HG03097 (cell line): ENCODE results near the gene METTL2B.
"Not testable (repeated sequence)": the region's sequence is repeated elsewhere in the genome, so short reads cannot be mapped to it uniquely, and the experiment has no call there.

ENCODE experiments used
- ATAC-seq: cut with Tn5 transposase; IDR thresholded peaks from one replicate; pipeline ENCODE4 v1.9.1; 2021; ENCODE audit not compliant: unreplicated experiment, low FRiP score

Gene METTL2B

DNA sequence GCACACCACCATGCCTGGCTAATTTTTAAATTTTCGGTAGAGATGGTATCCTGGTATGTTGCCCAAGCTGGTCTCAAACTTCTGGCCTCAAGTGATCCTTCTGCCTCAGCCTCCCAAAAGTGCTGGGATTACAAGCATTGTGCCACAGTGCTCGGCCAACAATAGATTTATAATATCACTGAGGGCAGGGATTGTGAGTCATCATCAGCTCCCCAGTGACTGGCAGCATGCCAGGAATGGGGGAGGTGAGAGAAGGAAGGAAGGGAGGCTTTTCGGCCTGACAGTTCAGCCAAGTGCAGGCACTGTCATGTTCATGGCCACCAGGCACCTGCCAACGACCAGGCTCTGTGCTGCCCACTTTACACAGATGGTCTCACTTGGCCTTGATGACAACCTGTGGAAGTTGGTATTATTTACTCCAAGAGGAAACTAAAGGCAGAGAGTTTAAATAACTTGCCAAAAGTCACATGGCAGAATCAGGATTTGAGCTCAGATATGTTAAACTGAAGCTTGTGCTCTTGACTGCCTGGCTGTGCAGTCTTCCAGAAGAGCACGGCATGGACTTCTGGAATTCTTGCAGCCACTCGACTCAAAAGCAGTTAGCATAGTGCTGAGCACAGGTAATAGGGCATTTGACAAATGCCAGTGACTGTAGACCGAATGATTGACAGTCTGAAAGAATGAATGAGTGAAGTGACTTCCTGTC is 46.8 kb downstream of the METTL2B start:
- ATAC-seq: not testable (repeated sequence)

DNA sequence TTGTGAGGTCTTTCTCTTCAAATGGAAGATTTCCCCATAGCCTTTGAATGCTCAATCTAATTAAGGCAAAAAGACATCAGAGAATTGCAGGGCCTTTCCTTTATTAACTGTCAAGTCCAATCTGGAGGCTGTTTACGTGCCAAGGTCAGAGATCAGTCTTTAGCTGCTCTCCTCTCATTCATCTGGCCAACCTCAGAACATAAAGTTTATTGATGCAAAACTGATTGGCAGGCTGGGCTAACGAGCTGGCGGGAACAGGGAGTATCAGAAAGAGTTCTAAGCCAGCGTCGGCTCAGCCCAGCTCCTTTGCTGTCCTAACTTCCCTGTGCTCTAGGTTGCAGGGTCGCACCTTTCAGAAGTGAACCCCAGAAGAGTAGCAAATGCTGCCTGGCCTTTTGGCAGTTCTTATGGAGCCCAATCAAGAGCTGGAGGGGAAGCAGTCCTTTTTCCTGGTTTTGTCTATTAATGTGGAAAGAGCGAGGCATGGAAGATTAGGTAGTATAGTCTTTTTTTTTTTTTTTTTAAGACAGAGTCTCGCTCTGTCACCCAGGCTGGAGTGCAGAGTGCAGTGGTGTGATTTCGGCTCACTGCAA is 47.5 kb downstream of the METTL2B start:
- not testable (repeated sequence) for ATAC-seq

DNA sequence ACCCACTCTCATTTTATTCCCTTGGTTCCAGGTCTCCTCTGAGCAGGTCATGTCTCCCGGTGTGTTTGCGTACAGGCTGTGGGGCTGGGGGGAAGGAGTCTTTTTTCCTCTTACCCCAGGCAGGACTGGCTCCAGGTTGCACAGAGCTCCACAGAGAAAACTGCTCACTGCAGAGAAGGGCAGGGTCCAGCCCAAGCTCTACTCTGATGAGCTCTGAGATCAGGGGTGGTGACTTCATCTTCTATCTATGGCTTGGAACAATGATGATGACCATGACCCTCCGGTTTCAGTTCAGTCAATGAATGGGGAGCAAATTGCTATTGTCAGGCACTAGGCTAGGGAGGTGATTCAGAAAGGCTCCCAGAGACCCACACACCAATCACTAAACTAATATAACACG is 49.0 kb downstream of the METTL2B start:
- ATAC-seq: not testable (repeated sequence)

DNA sequence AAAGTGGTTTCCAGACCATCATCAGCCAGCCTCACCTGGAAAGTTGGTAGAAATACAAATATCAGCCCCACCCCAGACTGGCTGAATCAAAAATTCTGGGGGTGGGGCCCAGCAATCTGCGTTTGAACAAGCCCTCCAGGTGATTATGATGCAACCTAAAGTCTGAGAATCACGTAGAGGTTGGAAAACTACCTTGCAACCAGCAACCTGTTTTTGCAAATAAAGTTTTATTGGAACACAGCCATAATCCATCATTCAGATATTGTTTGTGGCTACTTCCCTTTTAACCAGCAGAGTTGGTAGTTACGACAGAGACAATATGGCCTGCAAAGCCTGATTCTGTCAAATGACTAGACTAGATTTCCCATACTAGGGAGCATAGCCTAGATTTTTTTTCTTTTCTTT is 49.5 kb downstream of the METTL2B start:
- ATAC-seq: not testable (repeated sequence)

DNA sequence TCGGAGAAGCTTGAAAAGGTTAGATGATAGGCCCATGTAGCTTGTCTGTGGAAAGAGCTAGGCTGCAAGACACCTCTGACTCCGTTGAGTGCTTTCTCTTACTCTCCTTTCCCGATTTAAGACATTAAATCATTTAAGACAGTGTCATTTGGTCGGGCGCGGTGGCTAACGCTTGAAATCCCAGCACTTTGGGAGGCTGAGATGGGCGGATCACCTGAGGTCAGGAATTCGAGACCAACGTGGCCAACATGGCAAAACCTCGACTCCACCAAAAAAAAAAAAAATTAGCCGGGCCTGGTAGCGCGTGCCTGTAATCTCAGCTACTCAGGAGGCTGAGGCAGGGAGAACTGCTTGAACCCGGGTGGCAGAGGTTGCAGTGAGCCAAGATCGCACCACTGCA is 52.6 kb downstream of the METTL2B start:
- ATAC-seq: not testable (repeated sequence)

DNA sequence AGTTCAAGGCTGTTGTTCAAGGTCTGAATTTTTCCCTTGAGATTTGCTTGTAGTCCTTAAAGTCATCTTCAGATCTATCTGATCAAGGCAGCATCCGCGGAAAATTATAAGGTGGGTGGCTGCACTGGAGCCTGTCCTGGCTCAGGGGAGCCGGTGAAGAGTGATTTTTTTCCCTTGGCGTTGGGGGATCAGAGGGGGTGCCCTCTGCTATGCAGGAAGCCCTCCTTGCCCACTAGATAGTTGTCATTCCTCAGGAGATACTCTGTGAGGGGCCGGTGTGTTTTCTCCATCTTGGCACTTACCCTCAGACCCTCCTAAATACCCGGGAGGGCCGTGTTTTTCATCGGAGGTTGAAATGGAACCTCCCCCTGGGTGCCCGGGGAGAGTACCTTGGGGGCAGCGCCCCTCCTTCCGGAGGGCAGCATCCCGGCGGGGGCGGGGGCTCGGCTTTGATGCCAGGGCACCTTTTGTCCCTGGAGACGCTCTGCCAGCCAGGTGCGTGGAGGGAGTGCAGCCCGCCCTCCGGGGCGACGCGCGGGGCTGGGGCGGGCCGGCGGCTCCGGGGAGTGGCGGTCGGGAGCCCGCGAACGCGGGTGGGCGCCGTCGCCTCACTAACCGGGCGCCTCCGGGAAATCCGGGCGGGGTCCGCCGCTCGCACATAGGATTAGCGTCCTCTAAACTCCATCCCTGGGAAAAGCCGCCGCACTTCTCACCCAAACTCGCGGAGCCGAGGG is 53.7 kb downstream of the METTL2B start:
- ATAC-seq: peak; percentile 15

DNA sequence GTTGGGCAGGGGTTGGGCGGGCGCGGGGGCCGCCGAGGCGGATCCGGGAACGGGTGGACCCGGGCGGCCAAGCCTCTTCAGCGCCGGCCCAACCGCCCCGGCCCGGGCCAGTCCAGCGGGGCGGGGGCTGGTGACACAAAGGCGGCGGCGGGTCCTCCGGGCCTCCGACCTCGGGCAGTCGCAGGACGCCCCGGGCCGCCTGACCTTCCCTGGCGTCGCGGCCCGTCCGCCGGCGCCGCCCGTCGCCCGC is 54.2 kb downstream of the METTL2B start:
- ATAC-seq: no peak

DNA sequence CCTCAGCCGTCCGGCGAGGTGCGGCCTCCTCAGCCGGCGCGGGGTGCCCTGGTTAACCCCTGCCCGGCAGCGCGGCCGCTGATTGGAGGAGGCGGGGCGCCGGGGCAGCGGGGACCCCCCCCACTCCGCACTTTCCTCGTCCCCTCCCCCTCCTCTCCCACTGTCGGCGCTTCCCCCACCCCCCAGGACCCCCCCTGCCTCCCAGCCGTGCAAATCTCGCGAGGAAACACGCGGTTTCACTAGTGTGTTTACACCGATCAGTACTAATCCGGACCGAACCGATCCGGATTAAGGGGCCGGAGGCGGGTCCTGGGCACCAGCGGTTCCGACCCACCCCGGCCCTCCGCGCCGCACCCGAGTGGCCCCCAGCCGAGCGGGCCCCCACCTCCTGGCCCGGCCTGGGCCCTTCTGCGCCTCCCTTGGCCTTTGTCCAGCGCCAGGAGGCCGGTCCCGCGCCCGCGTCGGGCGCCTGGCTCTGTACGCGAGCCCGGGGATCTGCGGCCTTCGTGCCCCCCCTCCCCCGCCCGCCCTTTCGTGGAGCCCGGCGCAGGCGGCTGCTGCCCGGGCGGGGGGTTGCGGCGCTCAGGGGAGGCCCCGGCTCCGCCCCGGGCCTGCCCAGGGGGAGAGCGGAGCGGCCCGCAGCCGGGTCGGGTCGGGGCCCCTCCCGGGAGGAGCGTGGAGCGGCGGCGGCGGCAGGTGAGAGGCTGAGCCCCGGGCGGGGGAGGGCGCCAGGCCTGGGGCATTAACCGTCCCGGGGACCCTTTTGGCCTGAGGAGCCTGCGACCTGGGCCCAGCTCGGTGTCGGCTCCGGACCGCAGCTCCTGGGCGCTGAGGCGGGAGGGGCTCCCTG is 54.8 kb downstream of the METTL2B start:
- peak; percentile 61 for ATAC-seq

DNA sequence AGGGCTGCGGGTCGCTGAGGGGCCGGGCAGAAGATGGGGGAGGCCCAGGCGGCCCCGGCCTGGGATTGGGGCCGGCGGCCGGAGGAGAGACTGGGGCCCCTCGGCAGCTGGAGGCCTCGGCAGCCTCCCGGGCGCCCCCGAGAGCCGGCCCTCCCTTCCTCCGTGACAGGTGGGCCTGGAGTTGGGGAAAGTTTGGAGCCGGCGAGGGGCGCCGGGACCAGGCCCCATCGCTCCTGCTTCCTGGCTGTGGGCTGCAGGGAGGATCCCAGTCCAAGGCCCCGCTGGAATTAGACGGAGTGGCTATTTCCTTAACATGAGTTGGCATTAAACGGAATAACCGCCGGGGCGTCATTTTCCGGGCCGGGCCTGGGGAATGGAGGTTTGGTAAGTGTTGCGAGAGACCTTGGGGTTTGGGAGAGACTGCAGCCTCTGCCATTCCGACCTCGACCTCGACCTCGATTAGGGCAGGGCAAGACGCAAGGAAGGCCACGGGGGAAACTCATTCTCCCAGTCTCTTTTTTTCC is 55.5 kb downstream of the METTL2B start:
- ATAC-seq: not testable (repeated sequence)

DNA sequence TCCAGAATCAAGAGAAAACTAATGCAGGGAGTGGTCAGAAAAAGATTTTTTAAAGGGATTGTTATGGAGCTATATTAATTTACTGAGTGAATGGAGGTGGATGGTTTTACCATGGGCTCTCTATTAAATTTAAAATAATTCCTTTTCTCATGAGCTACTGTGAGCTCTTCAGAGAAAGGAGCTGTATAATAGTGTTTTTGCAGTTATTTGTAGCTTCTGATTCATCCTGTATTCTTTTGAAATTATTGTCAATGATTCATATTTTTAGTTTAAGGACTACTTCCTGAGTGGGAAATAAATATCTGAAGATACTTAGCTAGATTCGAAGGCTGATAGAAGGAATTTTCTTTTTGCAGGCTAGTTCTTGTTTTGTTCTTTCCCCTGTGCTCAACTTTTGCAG is 56.4 kb downstream of the METTL2B start:
- not testable (repeated sequence) for ATAC-seq

DNA sequence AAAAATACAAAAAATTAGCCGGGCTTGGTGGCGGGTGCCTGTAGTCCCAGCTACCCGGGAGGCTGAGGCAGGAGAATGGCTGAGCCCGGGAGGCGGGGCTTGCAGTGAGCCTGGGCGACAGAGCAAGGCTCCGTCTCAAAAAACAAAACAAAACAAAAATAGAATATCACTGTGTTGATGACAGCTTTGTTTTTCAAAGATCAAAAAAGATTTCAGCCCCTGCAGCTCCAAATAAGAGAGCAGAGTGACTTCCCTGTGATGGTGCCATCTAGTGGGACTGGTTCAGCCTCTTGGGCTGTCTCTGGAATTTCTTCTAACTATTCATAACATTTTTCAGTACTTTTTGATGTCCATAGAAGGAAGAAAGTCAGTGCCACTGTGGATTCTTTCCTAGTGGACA is 60.9 kb downstream of the METTL2B start:
- ATAC-seq: not testable (repeated sequence)

DNA sequence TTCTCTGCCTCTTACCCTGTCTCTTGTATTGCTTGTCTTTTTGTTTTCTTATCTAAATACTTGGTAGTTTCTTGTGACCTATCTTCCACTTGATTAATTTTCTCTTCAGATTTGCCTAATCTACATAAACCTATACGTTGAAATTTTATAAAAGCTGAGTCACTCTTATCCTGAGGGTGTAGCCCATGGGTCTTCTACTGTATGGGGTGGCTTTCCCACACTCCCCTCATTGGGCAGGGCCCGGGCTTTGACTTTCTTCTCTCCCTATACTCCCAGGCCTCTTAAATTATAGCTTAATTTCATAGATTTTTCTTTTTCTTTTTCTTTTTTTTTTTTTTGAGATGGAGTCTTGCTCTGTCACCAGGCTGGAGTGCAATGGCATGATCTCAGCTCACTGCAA is 66.0 kb downstream of the METTL2B start:
- not testable (repeated sequence) for ATAC-seq

DNA sequence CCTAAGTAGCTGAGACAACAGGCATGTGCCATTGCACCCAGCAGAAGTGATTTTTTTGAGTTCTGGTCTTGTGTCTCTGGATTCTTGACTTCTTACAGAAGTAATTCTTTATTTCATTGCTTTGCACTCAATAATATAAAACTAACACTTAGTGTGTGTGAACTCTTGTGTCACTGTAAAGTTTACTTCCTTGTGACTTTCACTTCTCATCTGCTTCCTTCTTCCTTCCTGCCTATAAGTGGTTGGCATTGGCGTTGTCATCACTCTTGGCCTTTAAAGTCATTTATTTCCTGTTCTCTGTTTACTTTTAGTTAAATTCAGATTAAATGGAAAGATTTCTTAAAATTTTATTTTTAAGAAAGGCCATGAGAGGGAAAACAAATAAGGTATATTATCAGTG is 66.8 kb downstream of the METTL2B start:
- not testable (repeated sequence) for ATAC-seq

DNA sequence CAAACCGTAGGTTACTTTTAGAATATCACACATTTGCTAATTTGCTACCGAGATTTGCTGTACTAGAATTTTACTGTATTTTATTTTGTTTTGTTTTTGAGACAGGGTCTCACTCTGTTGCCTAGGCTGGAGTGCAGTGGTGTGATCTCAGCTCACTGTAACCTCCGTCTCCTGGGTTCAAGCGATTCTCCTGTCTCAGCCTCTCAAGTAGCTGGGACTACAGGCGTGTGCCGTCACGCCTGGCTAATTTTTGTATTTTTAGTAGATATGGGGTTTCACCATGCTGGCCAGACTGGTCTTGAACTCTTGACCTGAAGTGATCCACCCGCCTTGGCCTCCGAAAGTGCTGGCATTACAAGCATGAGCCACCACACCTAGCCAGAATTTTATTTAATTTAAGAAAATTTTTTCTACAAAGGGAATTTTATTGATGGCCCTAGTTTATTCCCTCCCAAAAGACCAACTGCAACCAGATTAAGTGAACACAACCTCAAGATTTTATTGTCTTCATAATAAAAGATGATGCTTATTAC is 69.8 kb downstream of the METTL2B start:
- ATAC-seq: not testable (repeated sequence)

DNA sequence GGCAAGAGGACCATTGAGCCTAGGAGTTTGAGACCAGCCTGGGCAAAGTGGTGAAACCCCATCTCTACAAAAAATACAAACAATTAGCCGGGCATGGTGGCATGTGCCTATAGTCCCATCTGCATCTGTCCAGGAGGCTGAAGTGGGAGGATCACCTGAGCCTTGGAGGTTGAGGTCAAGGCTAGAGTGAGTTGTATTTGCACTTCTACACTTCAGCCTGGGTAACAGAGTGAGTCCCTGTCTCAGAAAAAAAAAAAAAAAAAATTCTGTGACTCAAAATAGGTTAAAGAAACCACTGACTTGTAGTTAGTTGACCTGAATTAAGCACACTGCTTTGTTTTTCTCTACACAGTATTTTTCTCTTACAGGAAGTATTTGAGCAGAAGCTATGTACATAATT is 74.4 kb downstream of the METTL2B start:
- no peak for ATAC-seq

DNA sequence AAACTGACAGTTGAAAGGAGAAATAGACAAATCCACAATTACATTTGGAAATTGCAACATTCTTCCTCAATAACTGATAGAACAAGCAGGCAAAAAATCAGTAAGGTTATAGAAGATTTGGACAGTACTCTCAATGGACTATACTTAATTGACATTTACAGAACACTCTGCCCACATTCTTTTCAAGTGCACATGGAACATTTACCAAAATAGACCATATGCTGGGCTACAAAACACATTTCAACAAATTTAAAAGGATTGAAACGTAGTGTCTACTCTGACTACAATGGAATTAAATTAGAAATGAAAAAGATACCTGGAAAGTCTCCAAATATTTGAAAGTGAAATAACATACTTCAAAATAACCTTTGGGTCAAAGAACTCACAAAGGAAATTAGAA is 77.8 kb downstream of the METTL2B start:
- ATAC-seq: not testable (repeated sequence)
